ENCODE results near the gene SCAPER. TPM values are rescaled to one million over a fixed set of nuclear protein-coding genes. Genes with fewer than 3 reads are reported as not detected.

SCAPER gene
- total RNA-seq, 1 experiment from 2014 or later = 14.7 TPM

DNA sequence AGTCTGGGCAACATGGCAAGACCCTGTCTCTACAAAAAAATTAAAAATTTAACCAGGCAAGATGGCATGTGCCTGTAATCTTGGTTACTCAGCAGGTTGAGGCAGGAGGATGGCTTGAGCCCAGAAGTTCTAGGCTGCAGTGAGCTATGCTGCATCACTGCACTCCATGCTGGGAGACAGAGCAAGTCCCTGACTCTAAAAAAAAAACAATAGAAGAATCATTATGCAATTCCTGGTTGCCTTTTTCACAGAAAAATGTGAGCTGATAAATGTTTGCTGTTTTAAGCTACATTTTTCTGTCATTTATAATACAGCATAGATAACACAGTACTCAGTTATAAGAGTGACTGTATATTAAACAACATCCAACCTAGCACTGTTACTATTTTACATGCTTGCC is 148.8 kb downstream of the SCAPER start:
- no peaks in the 10 kb centered on the region for H3K4me1 ChIP-seq (ENCODE audit: control insufficient read depth in 1 of 2, insufficient read depth in 2 of 2, low read length in 2 of 2)
- no TSS peak for BruUV-seq (replicated peaks)
- no peak overlapping the region for H3K27ac ChIP-seq (ENCODE audit: low read depth, low read length)
- H3K9ac ChIP-seq (ENCODE audit: low read length) = no peak overlapping the region
- CTCF ChIA-PET = no interaction called here
- H3K79me2 ChIP-seq (ENCODE audit: insufficient read depth, low read length) = no peaks in the 10 kb centered on the region
- RAD21 ChIA-PET (ENCODE audit: low non-redundant PET in 1 of 2, low total read pairs in 2 of 2, uncharacterized antibody in 2 of 2, unreplicated experiment in 2 of 2) = no interaction called here
- no peaks in the 10 kb centered on the region for H3K9me3 ChIP-seq (ENCODE audit: control insufficient read depth in 1 of 2, insufficient read depth in 1 of 2, low read depth in 1 of 2, low read length in 2 of 2)
- TF ChIP-seq JUND (IDR thresholded peaks at IDR 0.05) = no peak
- TF ChIP-seq POLR2AphosphoS5 (IDR thresholded peaks at IDR 0.05; ENCODE audit: low read depth, low read length) = no peak
- no peak for TF ChIP-seq CBX3 (IDR thresholded peaks at IDR 0.05; ENCODE audit: low read depth)
- TF ChIP-seq SP1 (IDR thresholded peaks at IDR 0.05; ENCODE audit: low read depth) = no peak
- TF ChIP-seq, protein P1, sequence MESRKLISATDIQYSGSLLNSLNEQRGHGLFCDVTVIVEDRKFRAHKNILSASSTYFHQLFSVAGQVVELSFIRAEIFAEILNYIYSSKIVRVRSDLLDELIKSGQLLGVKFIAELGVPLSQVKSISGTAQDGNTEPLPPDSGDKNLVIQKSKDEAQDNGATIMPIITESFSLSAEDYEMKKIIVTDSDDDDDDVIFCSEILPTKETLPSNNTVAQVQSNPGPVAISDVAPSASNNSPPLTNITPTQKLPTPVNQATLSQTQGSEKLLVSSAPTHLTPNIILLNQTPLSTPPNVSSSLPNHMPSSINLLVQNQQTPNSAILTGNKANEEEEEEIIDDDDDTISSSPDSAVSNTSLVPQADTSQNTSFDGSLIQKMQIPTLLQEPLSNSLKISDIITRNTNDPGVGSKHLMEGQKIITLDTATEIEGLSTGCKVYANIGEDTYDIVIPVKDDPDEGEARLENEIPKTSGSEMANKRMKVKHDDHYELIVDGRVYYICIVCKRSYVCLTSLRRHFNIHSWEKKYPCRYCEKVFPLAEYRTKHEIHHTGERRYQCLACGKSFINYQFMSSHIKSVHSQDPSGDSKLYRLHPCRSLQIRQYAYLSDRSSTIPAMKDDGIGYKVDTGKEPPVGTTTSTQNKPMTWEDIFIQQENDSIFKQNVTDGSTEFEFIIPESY (IDR thresholded peaks at IDR 0.05; ENCODE audit: extremely low read depth, insufficient replicate concordance, low read length) = no peak
- TF ChIP-seq, protein P2, sequence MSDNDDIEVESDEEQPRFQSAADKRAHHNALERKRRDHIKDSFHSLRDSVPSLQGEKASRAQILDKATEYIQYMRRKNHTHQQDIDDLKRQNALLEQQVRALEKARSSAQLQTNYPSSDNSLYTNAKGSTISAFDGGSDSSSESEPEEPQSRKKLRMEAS (IDR thresholded peaks at IDR 0.05) = no peak
- TF ChIP-seq ZNF274 (IDR thresholded peaks at IDR 0.05; ENCODE audit: low read depth, low read length) = no peak
- TF ChIP-seq, protein P3, sequence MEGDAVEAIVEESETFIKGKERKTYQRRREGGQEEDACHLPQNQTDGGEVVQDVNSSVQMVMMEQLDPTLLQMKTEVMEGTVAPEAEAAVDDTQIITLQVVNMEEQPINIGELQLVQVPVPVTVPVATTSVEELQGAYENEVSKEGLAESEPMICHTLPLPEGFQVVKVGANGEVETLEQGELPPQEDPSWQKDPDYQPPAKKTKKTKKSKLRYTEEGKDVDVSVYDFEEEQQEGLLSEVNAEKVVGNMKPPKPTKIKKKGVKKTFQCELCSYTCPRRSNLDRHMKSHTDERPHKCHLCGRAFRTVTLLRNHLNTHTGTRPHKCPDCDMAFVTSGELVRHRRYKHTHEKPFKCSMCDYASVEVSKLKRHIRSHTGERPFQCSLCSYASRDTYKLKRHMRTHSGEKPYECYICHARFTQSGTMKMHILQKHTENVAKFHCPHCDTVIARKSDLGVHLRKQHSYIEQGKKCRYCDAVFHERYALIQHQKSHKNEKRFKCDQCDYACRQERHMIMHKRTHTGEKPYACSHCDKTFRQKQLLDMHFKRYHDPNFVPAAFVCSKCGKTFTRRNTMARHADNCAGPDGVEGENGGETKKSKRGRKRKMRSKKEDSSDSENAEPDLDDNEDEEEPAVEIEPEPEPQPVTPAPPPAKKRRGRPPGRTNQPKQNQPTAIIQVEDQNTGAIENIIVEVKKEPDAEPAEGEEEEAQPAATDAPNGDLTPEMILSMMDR (IDR thresholded peaks at IDR 0.05 in 2 of 3, conservative IDR thresholded peaks at IDR 0.05 in 1 of 3; ENCODE audit: borderline replicate concordance in 1 of 3, insufficient read depth in 1 of 3, low read depth in 2 of 3, low read length in 2 of 3) = no peak
- no peak for TF ChIP-seq EZH2 (IDR thresholded peaks at IDR 0.05)
- TF ChIP-seq ELF1 (IDR thresholded peaks at IDR 0.05; ENCODE audit: borderline replicate concordance, low read depth) = no peak
- TF ChIP-seq, protein P4, sequence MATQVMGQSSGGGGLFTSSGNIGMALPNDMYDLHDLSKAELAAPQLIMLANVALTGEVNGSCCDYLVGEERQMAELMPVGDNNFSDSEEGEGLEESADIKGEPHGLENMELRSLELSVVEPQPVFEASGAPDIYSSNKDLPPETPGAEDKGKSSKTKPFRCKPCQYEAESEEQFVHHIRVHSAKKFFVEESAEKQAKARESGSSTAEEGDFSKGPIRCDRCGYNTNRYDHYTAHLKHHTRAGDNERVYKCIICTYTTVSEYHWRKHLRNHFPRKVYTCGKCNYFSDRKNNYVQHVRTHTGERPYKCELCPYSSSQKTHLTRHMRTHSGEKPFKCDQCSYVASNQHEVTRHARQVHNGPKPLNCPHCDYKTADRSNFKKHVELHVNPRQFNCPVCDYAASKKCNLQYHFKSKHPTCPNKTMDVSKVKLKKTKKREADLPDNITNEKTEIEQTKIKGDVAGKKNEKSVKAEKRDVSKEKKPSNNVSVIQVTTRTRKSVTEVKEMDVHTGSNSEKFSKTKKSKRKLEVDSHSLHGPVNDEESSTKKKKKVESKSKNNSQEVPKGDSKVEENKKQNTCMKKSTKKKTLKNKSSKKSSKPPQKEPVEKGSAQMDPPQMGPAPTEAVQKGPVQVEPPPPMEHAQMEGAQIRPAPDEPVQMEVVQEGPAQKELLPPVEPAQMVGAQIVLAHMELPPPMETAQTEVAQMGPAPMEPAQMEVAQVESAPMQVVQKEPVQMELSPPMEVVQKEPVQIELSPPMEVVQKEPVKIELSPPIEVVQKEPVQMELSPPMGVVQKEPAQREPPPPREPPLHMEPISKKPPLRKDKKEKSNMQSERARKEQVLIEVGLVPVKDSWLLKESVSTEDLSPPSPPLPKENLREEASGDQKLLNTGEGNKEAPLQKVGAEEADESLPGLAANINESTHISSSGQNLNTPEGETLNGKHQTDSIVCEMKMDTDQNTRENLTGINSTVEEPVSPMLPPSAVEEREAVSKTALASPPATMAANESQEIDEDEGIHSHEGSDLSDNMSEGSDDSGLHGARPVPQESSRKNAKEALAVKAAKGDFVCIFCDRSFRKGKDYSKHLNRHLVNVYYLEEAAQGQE (IDR thresholded peaks at IDR 0.05; ENCODE audit: low read depth) = no peak
- no peak overlapping the region for H3K4me2 ChIP-seq (ENCODE audit: low read length)
- no peaks in the 10 kb centered on the region for H4K20me1 ChIP-seq (ENCODE audit: insufficient read depth)
- ATAC-seq (no peak), DNase-seq (ENCODE audit: low read depth, low spot score) (no peak)
- H2AFZ ChIP-seq (ENCODE audit: low read depth, low read length, poor library complexity, severe bottlenecking) = no peak overlapping the region
- POLR2A ChIA-PET = no interaction called here
- no peak overlapping the region for H3K4me3 ChIP-seq (replicated peaks in 1 of 2; ENCODE audit: low read depth in 1 of 2, low read length in 2 of 2)
- H3K27me3 ChIP-seq (ENCODE audit: insufficient read depth, low read length) = no peaks in the 10 kb centered on the region
- intact Hi-C loops (cut with micrococcal nuclease) = no loop called here
- H3K36me3 ChIP-seq (ENCODE audit: control insufficient read depth in 1 of 2, insufficient read depth in 2 of 2, low read length in 2 of 2) = no peaks in the 10 kb centered on the region
- H3K9me2 ChIP-seq (ENCODE audit: insufficient read depth) = no peaks in the 10 kb centered on the region

Measured in HCT116 (cell line).